Left lobe of liver (tissue), 2 donors: ENCODE measurements around the gene SEZ6L2. TPM values are rescaled to one million over a fixed set of nuclear protein-coding genes. Genes with fewer than 3 reads are reported as not detected.
"Not testable (repeated sequence)": the region's sequence is repeated elsewhere in the genome, so short reads cannot be mapped to it uniquely, and the experiment has no call there.

ENCODE experiments used
- ATAC-seq: fragments of 200-7000 bp; cut with Tn5 transposase; one replicate; pipeline ENCODE4 v1.9.1; 2020; ENCODE audit warnings: mild to moderate bottlenecking, moderate library complexity
- DNase-seq: peaks from one replicate; pipeline ENCODE4 v3.0.0-alpha.2; 2020; ENCODE audit warnings: low spot score
- total RNA-seq: library from RNA; stranded (reverse); gene quantifications from one replicate; pipeline ENCODE4 v1.2.1, GENCODE V29; 2021
- donor health status: DM: no; HTN: no; CAD: no; lungs with moderate emphysema.
- donor health status: DM: no; HTN: yes; CAD: no.

Gene SEZ6L2
- total RNA-seq, 1 donor from 2014 or later = 0.55 TPM

DNA sequence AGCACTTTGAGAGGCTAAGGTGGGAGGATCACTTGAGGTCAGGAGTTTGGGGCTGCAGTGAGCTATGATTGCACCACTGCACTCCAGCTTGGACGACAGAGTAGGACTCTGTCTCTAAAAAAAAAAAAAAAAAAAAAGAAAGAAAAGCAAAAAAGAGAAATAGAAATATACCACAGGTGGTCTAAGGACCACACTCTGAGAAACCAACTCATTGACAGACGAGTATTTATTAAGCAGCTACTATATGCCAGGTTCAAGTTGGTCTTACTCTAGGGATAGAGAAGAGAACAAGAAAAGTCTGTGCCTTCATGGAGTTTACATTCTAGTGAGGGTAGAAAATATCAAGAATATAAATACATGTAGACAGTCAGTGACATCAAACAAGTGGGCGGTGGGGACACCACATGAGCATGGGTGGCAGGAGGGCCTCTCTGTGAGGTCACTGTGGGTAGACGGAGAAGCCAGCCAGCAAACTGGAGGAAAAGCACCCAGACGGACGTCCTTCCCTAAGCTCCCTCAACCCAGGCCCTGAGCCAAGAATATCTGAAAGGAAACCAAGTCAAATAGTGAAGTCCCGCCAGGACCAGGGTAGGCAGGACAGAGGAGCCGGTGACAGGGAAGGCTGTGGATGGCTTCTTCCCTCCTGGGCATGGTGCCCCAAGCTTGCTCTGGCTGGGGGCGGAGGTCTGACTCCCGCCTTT is 41.1 kb downstream of the SEZ6L2 start:
- peak; percentile 56 for ATAC-seq
- peak; percentile 77 for DNase-seq

- ATAC-seq = no peak
- no peak for DNase-seq
Observed at GRCh38 chr16:29857133-29857760, 42.1 kb downstream of the SEZ6L2 start.

DNA sequence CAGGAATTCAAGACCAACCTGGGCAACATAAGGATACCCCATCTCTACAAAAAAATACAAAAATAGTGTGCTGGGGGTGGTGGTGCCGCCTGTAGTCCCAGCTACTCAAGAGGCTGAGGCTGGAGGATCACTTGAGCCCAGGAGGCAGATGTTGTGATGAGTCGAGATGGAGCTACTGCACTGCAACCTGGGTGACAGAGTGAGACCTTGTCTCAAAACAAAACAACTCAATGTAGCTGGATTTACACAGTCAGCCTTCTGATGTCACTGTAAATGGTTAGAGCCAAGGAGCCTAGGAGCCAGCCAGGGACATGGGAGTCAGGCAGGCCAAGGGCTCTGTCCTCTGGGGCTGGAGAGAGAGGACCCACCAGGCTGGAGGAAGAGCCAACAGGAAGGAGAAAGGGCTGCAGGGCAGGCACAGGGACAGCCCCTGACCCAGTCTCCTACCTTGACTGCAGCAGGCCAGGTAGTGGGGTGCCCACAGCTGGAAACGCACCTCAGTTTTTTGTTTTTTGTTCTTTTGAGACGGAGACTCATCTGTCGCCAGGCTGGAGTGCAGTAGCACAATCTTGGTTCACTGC is 44.7 kb downstream of the SEZ6L2 start:
- DNase-seq = no peak
- no peak for ATAC-seq

DNA sequence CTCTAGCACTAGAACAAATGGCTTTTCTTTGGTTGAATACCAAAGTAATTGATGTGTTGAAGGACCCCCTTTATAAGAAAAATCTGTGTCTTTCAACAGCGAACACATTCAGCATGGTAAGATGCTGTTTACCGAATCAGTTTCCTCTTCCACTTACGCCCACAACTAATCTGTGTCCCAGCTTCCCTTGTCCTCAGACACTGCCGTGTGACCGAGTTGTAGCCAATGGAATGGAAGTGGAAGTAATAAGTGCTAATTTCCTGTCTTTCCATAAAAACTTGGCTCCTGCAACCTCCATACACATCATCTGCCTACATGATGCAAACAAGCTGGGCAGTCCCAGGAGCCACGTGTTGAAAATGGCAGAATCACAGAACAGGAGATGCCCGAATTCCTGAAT is 46.7 kb downstream of the SEZ6L2 start:
- ATAC-seq (peak; percentile 29), DNase-seq (no peak)

DNA sequence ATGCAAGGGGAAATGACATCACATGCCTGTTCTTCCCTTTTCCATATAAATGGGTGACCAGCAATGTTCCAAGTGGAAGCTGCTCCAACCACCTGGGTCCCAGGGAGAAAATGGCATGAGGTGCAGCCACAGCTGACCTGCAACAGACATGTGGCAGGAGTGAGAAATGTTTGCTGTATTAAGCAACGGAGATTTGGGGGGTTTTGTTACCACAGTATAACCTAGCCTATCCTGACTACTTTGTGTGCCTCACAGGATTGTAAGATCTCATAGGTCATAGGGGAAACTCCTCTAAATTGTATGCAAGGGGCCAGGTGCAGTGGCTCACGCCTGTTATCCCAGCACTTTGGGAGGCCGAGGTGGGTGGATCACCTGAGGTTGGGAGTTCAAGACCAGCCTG is 48.4 kb downstream of the SEZ6L2 start:
- DNase-seq = no peak
- no peak for ATAC-seq

DNA sequence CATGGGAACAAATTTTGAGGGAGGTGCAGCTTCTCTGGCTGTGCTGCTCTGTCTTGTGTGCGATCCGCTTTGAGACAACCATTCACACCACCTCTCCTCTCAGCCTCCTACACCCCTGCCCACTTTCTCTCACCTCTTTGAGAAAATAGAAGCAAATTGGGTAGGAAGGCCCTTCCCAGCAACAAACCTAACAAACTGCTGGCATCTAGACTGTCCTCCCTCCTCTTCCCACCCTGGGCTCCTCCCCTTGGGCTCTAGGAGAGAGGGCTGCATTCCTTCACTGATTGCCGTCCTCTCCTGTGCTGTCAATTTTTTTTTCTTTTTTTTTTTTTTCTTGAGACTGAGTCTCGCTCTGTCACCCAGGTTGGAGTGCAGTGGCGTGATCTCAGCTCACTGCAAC is 49.8 kb downstream of the SEZ6L2 start:
- DNase-seq = no peak
- ATAC-seq = no peak

- DNase-seq (peak; percentile 80), ATAC-seq (peak; percentile 96)
Observed at GRCh38 chr16:29848420-29849297, 50.7 kb downstream of the SEZ6L2 start.

DNA sequence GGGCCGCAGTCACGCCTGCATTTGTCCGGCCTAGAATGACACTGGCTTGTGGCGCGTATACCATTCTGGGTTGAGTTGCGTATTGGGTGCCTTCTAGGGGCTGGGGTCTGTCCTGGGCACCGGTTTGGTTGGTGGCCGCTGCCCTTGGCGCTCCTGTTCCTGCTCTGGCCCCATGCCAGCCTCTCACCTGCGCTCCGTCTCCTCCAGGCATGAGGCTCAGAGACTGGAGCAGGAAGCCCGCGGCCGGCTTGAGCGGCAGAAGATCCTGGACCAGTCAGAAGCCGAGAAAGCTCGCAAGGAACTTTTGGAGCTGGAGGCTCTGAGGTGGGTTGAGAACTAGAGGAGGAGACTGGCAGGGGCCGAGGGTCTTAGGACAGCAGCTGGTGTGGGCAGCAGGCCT is 53.7 kb downstream of the SEZ6L2 start:
- no peak for ATAC-seq

DNA sequence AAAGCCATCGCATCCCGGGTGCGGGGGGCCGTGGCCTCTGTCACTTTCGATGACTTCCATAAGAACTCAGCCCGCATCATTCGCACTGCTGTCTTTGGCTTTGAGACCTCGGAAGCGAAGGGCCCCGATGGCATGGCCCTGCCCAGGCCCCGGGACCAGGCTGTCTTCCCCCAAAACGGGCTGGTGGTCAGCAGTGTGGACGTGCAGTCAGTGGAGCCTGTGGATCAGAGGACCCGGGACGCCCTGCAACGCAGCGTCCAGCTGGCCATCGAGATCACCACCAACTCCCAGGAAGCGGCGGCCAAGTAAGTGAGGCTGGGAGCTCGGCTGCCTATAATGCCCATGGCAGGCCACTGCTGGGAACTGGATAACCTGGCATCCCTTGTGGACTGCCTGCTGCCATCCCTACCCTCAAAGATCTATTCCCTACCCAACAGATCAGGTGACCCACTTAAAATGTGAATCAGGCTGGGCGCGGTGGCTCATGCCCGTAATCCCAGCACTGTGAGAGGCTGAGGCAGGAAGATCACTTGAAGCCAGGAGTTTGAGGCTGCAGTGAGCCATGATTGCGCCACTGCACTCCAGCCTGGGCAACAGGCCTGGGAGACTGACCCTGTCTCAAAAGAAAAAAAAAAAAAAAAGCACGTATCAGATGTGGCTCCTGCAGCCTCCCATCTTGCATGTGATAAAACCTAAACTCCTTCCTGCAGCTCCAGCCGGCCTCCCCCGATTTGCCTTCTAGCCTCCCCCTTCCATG is 54.6 kb downstream of the SEZ6L2 start:
- ATAC-seq (no peak), DNase-seq (no peak)

More for the DNA sequence above, 53.7 kb downstream of the SEZ6L2 start:
- no peak for DNase-seq

- no peak for DNase-seq
- no peak for ATAC-seq
Observed at GRCh38 chr16:29843931-29844330, 55.4 kb downstream of the SEZ6L2 start.

- ATAC-seq = no peak
- no peak for DNase-seq
Observed at GRCh38 chr16:29842732-29843346, 56.5 kb downstream of the SEZ6L2 start.

DNA sequence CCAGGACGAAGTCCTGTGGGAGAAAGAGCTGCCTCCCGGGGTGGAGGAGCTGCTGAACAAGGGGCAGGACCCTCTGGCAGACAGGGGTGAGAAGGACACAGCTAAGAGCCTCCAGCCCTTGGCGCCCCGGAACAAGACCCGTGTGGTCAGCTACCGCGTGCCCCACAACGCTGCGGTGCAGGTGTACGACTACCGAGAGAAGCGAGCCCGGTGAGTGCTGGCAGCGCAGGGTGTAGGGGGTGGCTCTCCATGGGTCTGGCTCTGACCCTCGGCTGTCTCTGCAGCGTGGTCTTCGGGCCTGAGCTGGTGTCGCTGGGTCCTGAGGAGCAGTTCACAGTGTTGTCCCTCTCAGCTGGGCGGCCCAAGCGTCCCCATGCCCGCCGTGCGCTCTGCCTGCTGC is 57.7 kb downstream of the SEZ6L2 start:
- DNase-seq (no peak), ATAC-seq (no peak)

DNA sequence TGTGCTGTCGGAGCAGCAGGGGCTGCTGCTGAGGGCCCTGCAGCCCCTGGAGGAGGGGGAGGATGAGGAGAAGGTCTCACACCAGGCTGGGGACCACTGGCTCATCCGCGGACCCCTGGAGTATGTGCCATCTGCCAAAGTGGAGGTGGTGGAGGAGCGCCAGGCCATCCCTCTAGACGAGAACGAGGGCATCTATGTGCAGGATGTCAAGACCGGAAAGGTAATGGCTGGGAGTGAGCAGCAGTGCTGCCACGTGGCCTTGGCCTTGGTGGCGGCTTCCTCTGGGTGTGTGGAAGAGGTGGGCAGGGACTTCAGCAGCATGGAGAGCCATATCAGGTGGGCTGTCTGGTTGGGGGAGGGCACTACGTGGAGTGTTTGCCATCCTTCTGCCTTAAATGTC is 59.1 kb downstream of the SEZ6L2 start:
- DNase-seq = no peak
- ATAC-seq = no peak

- DNase-seq (no peak), ATAC-seq (no peak)
Observed at GRCh38 chr16:29839822-29840221, 59.5 kb downstream of the SEZ6L2 start.

- DNase-seq = no peak
- no peak for ATAC-seq
Observed at GRCh38 chr16:29837841-29838240, 61.5 kb downstream of the SEZ6L2 start.

DNA sequence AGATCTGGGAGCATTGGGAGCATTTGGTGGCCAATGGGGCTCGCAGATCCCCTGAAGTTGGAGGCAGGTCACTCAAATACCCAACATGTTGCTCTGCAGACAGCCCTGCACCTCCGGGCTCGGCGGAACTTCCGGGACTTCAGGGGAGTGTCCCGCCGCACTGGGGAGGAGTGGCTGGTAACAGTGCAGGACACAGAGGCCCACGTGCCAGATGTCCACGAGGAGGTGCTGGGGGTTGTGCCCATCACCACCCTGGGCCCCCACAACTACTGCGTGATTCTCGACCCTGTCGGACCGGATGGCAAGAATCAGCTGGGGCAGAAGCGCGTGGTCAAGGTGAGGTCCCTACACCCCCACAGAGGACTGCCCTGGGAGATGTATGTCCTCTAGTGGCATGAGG is 62.7 kb downstream of the SEZ6L2 start:
- ATAC-seq (no peak), DNase-seq (no peak)

DNA sequence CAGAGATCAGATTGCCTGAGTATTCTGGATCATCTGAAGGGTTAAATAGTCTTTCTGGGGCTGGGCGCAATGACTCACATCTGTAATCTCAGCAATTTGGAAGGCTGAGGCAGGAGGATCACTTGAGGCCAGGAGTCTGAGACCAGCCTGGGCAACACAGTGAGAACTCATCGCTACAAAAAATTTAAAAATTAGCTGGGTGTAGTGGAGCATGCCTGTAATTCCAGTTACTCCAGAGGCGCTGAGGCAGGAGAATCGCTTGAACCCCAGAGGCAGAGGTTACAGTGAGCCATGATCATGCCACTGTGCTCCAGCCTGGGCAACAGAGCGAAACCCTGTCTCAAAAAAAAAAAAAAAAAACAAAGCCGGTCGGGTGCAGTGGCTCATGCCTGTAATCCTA is 63.4 kb downstream of the SEZ6L2 start:
- DNase-seq = no peak
- no peak for ATAC-seq

GRCh38 chr16:29834079-29834478 is 65.3 kb downstream of the SEZ6L2 start:
- no peak for DNase-seq
- ATAC-seq = no peak

- not testable (repeated sequence) for DNase-seq, ATAC-seq
Observed at GRCh38 chr16:29833219-29833618, 66.1 kb downstream of the SEZ6L2 start.

DNA sequence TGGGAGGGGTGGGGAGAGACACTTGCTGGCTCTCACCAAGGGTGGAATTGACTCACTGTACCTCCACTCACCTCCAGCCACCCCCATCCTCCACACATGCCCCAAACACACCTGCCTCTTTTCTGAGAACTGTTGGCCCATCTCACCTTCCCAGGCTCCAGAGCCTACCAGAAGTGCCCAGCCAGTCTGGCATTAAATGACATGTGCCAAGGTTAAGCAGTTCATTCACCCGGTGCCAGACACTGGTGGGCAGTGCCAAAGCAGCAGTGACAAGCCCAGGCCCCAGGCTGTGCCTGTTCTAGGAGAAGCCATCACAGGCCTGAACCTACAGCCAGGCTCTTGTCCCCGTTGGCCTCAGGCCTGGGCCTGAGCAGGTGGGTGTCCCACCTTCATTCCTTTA is 67.9 kb downstream of the SEZ6L2 start:
- peak; percentile 64 for DNase-seq
- peak; percentile 78 for ATAC-seq
